Renal pelvis (tissue), 4 donors: ENCODE data around the gene ERBB4. TPM values are rescaled to one million over a fixed set of nuclear protein-coding genes. Genes with fewer than 3 reads are reported as not detected.
"Not testable (repeated sequence)": the region's sequence is repeated elsewhere in the genome, so short reads cannot be mapped to it uniquely, and the experiment has no call there.

Source experiments
- DNase-seq: peaks from one replicate; pipeline ENCODE4 v3.0.0-alpha.2; 2013
- polyA plus RNA-seq, 3 donors: library from polyadenylated mRNA; unstranded; fragments of 120-200 nt; gene quantifications; one replicate each; pipeline ENCODE4 v1.2.1, GENCODE V29; 2013; ENCODE audit not compliant: insufficient read length in 3 of 3

ERBB4 gene
- polyA plus RNA-seq, 3 donors = 40.0 to 57.4 (median 49.7) TPM

DNA sequence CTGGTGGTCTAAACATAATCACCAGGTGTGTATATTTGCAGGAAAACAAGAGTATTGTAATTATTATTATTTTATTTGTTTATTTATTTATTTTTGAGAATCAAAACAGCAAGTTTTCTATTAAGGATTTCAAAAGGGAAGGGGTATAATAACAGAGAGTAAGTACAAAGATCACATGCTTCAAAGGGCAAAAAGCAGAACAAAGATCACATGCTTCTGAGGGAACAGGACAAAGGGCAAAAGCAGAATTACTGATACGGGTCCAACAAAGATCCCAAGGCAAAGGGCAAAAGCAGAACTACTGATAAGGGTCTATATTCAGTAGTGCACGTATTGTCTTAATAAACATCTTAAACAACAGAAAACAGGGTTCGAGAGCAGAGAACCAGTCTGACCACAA is 528.3 kb downstream of the ERBB4 start:
- DNase-seq = not testable (repeated sequence)

- no peak for DNase-seq
These were observed 530.6 kb downstream of the ERBB4 start for GRCh38 chr2:212007972-212008371.

GRCh38 chr2:212005085-212005671 is 533.4 kb downstream of the ERBB4 start:
- no peak for DNase-seq

- no peak for DNase-seq
These were observed 537.3 kb downstream of the ERBB4 start for GRCh38 chr2:212001325-212001724.

GRCh38 chr2:211996857-211997256 is 541.7 kb downstream of the ERBB4 start:
- no peak for DNase-seq

DNA sequence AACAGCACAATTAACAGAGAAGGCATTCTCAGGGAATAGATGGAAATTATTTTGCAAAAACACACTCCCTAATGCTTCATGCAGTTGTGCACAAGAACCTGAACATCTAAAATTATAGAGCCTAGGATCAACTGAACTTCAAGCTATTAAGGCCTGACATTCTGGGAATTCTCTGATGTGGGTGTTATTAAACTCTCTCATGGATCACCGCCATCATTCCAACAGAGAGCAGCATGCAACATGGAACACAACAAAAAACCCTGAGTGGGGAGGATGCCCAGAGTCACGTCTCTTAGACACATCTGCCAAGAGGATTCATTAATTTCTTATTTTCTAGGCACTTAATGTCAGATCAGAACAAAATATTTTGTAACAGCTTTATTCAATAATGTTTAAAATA is 543.8 kb downstream of the ERBB4 start:
- DNase-seq = no peak

- DNase-seq = no peak
These were observed 548.3 kb downstream of the ERBB4 start for GRCh38 chr2:211990335-211990734.

DNA sequence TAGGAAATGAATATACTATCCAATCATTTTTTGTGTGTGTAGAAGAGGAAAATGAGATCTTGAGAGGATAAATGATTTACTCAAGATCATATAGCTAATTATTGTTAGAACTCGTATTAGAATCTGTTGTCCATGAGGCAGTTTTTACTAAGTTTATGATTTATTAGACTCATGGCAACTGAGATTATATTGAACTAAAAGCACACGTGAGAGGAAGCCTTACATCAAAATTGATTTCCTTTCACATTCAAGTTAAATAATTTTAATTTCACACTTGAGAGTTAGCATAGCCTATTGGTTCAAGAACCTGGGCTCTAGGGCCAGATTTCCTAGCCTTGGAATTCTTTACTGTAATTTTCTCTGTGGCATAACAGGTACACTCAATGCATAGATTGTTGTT is 552.3 kb downstream of the ERBB4 start:
- DNase-seq = no peak

DNA sequence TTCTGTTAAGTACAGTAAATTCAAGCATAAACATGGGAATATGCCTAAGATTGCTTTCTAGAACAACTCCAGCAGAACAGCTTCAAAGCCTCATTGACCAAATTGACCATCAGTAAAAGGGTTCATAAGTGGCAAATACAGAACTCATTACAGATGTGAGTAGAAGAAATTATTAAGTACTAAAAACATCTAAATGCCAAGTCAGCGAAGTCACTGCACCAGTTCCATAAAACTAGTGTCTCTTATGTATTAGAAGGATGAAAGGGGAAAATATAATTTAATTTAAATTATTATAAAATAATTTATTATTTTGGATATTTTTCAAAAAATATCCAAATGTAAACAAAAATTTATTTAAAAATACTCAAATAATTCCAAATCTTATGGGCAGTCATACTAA is 553.2 kb downstream of the ERBB4 start:
- DNase-seq = no peak

GRCh38 chr2:211982162-211982561 is 556.4 kb downstream of the ERBB4 start:
- no peak for DNase-seq

DNA sequence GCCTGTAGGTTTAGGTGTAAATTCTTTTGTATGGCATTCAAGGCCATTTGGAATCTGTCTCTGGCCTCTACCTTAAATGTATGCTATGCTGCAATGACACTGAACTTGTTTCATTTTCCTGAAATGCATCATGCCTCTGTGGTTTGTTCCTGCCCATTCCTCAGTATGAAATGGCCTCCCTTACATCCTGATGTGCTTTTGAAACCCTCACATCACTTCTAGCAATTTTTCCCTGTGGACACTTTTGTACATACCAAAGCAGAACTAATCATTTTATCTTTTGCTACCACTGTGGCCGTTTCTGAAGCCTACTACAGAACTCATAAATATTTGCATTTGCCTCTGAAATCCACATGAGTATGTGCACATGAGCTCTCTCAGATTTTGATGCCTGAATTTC is 557.2 kb downstream of the ERBB4 start:
- no peak for DNase-seq

DNA sequence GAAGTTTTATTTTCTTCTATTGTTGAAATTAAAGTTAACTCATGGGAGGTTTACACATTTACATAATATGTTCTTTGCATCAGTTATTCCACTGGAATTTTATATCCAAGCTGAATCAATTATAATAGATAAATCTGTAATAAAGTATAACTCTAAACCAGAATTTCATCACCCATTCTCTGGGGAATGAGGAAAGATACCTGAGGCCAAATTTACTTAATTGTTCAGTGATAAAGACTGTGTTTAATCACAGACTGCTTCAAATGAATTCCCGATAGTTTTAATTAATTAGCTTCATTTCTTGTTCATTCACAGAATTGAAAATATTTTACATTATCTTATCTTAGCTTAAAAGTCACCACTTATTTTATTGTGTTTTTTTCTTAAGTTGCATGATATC is 562.5 kb downstream of the ERBB4 start:
- no peak for DNase-seq

DNA sequence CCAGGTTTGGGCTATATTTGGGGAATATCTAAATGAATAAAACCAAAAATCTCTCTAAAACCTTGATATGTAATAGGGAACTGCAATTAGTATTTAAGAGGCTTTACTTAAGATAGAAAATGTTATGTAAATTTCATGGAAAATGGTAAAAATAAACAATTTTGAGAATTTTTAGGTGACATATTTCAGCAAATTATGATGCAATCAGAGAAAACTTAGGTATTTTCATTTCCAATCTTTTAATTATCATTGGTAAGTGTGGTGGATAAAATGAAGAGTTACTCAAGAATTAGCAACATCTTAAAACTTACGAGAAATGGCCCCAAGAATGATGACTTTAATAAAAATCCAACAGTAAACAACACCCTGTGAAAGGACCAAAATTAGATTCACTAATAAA is 571.4 kb downstream of the ERBB4 start:
- DNase-seq = no peak

DNA sequence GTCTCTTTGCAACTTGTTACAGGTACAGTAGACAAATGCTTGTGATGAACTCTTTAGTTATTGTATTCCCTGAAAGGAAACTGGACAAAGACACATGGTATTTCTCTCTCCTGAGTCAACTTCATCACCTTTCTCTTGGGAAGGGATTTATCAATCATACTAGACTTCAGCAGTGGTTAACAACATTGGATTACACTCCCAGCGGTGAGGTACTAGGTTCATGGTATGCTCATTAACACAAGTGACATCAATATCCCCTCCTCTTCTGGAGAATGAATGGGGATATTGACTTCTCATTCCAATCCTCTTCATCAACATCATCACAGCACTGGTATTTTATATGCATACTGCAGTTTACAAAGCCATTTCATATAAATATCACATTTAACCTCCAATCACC is 574.6 kb downstream of the ERBB4 start:
- DNase-seq = no peak

GRCh38 chr2:211957799-211958198 is 580.8 kb downstream of the ERBB4 start:
- DNase-seq = no peak

- no peak for DNase-seq
These were observed 583.0 kb downstream of the ERBB4 start for GRCh38 chr2:211955648-211956047.

DNA sequence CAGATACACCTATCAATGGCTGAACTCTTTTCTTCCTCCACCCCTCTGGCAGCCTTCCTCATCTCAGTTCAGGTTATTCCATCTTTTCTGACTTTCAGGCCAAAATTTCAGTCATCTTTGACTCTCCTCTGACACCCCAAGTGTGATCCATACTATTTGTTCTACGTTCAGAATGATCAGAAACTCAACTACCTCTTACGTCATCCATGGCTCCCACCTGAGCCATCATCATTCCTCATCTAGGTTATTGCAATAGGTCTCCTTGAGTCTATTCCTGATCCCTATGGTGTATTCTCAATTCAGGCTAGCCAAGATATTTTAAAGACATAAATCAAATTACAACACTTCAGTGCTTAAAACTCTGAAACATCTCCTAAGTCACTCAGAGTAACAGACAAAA is 589.7 kb downstream of the ERBB4 start:
- no peak for DNase-seq

- DNase-seq = no peak
These were observed 591.6 kb downstream of the ERBB4 start for GRCh38 chr2:211946960-211947359.

DNA sequence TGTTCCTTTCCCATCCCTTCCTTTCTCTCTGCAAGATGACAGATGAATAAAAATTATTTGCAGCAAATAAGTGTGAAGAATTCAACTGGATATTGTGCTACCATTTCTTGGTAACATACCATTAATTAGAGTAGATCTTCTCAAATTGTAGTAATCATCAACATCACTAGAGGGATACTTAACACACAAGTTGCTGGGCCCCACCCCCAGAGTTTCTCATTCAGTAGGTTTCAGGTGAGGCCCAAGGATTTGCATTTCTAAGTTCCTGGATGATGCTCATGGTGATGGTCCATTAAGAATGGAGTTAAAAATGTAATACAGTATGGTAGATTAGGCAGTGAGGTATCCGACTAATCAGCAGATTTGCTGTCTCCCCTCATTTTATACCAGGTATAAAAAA is 594.0 kb downstream of the ERBB4 start:
- no peak for DNase-seq

DNA sequence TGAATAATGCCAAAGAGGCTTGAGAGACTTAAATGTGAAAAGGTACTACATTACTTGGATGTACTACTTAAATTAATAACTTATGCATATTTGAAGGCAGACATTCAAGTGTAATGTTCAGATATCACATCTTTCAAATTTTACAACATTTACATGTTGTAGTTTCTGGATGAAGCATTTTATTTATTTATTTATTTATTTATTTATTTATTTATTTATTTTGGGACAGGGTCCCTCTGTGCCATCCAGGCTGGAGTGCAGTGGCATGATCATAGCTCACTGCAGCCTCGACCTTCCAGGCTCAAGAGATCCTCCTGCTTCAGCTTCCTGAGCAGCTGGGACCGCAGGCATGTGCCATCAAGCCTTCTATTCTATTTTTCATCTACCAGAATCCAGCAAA is 596.4 kb downstream of the ERBB4 start:
- no peak for DNase-seq

GRCh38 chr2:211941216-211941747 is 597.3 kb downstream of the ERBB4 start:
- DNase-seq = no peak

DNA sequence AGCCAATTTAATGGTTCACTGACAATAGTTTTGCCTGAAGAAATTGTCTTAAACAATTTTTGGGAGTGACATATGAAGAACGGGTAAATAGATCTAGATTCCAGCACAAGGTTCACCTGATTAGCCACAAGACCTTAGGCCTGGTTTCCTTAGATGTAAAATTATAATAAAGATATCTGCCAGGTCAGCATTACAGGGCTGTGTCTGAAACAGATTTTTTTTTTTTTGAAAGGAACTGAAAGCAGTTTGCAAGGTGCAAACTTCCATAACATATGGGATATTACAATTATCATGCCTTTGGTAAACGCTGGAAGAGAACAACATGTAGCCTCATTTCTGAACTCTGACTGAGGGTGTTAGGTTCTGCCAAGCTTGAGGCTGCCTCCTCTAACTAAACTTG is 599.4 kb downstream of the ERBB4 start:
- DNase-seq = no peak

DNA sequence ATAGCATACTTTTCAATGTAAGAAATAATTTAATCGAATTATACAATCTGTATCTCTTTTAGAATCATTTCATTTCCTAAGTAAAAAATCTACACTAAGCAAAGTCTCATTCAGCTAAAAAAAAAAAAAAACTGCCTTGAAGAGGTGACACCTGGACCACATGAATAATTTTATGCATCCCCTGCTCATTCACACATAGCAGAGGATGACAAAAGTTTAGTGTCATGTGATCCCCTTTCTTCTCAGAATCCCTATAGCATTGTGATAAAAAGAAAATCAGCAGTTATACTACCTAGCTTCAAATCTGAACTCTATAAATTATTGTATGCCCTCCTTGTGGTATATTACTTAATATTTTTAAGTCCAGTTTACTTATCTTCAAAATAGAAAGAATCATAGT is 603.8 kb downstream of the ERBB4 start:
- no peak for DNase-seq

DNA sequence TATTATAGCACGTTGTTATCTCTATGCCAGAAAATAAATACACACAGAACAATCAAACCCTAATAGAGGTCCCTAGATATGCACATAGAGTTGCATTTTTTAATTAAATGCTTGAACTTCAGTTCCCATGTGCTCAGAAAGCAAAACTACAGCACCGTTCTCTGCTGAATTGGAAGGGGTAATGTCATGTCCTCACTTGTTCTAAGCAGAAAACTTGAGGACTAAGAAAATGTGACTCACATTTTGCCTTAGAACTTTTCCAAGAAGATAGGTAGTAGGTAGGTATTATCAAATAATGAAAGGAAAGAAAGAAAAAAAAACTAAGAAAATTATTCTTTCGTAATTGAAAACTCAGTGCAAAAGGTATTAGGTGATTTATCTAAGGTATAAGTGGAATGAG is 607.3 kb downstream of the ERBB4 start:
- no peak for DNase-seq

GRCh38 chr2:211930331-211930730 is 608.3 kb downstream of the ERBB4 start:
- DNase-seq = peak; percentile 19
